Central memory CD8-positive, alpha-beta T cell (primary cell): ENCODE data around the gene STK32C.

Experiments used
- ATAC-seq: fragments of 150-1000 bp; cut with Tn5 transposase; replicated peaks from 2 replicates; pipeline ENCODE4 v1.10.0; 2022; ENCODE audit warnings: mild to moderate bottlenecking, moderate FRiP score, moderate number of reproducible peaks; ENCODE audit not compliant: poor library complexity, severe bottlenecking; ENCODE audit errors: extremely low read depth
- DNase-seq, 2 donors: peaks; one replicate each; pipeline ENCODE4 v3.0.0; 2021; ENCODE audit warnings: low spot score in 2 of 2
- H3K27ac Mint-ChIP-seq: one replicate; pipeline ENCODE4 v1.8.0; 2022; ENCODE audit warnings: low read depth, mild to moderate bottlenecking, moderate library complexity, mixed read lengths
- H3K27me3 Mint-ChIP-seq: one replicate; pipeline ENCODE4 v1.8.0; 2022; ENCODE audit warnings: mixed read lengths
- H3K36me3 Mint-ChIP-seq: one replicate; pipeline ENCODE4 v1.8.0; 2022; ENCODE audit warnings: mild to moderate bottlenecking, moderate library complexity, mixed read lengths; ENCODE audit not compliant: insufficient read depth
- H3K4me1 Mint-ChIP-seq: one replicate; pipeline ENCODE4 v1.8.0; 2022; ENCODE audit warnings: mixed read lengths
- H3K4me3 Mint-ChIP-seq: one replicate; pipeline ENCODE4 v1.8.0; 2022; ENCODE audit warnings: mild to moderate bottlenecking, moderate library complexity, mixed read lengths
- H3K9me3 Mint-ChIP-seq: one replicate; pipeline ENCODE4 v1.8.0; 2022; ENCODE audit warnings: mixed read lengths

The STK32C gene

GRCh38 chr10:132266594-132267161, 41.1 kb downstream of the STK32C start:
- Mint-ChIP-seq H3K4me1 (peaks cover 13% of the 10 kb centered on the region), H3K27ac (no peak overlapping the region), H3K4me3 (no peak overlapping the region), H3K27me3 (no peaks in the 10 kb centered on the region), H3K36me3 (peaks cover 3% of the 10 kb centered on the region), H3K9me3 (peaks cover 9% of the 10 kb centered on the region)
- ATAC-seq (no peak), DNase-seq (no peak)

GRCh38 chr10:132265890-132266496, 41.8 kb downstream of the STK32C start:
- DNase-seq: no peak
- H3K4me3 Mint-ChIP-seq: no peak overlapping the region
- H3K4me1 Mint-ChIP-seq: peaks cover 13% of the 10 kb centered on the region
- H3K36me3 Mint-ChIP-seq: peaks cover 3% of the 10 kb centered on the region
- no peaks in the 10 kb centered on the region for H3K27me3 Mint-ChIP-seq
- no peak overlapping the region for H3K27ac Mint-ChIP-seq
- ATAC-seq: no peak
- H3K9me3 Mint-ChIP-seq: peaks cover 9% of the 10 kb centered on the region

DNA sequence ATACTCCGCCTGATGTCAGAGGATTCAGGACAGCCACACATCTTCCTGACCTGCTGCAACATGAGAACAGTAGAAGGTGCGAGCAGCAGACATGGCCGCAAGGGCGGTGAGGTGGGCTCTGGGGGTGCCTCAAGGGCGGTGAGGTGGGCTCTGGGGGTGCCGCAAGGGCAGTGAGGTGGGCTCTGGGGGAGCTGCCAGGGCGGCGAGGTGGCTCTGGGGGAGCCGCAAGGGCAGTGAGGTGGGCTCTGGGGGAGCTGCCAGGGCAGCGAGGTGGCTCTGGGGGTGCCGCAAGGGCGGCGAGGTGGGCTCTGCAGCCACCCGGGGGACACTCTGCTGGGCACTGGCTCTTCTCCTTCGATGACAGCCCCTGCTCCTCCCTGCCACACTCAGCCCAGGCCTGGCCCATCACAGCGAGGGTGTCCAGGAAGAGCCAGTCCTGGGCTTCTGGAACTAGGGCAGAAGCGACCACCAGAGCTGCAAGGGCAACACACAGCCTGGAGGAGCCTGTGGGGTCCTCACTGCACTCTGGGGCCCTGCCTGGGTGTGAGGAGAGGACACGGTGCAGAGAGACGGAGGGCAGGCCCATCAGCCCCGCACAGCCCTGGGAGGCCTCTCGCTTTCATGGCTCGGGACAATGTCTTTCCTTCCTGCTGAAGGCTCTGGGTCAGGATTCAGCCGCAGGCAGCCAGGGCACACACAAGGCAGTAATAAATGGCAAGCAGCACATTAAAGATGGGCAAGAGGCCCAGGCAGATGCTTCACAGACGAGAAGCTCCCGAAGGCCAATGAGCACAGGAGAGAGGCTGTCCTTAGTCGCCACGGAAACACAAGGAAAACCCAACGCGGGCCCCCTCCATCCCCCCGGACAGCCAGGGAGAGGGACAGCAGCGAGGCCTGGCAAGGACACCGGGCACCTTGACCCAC, 42.5 kb downstream of the STK32C start:
- H3K36me3 Mint-ChIP-seq: peaks cover 2% of the 10 kb centered on the region
- H3K9me3 Mint-ChIP-seq: peaks cover 9% of the 10 kb centered on the region
- no peak overlapping the region for H3K4me3 Mint-ChIP-seq
- ATAC-seq (no peak), DNase-seq (no peak)
- no peak overlapping the region for H3K27ac Mint-ChIP-seq
- H3K4me1 Mint-ChIP-seq: peaks cover 13% of the 10 kb centered on the region
- H3K27me3 Mint-ChIP-seq: no peaks in the 10 kb centered on the region

- Mint-ChIP-seq H3K4me3 (no peak overlapping the region), H3K36me3 (peaks cover 2% of the 10 kb centered on the region), H3K9me3 (peaks cover 9% of the 10 kb centered on the region), H3K4me1 (peaks cover 13% of the 10 kb centered on the region), H3K27ac (no peak overlapping the region), H3K27me3 (no peaks in the 10 kb centered on the region)
- ATAC-seq (no peak), DNase-seq (no peak)
Observed at GRCh38 chr10:132264306-132264950, 43.3 kb downstream of the STK32C start.

DNA sequence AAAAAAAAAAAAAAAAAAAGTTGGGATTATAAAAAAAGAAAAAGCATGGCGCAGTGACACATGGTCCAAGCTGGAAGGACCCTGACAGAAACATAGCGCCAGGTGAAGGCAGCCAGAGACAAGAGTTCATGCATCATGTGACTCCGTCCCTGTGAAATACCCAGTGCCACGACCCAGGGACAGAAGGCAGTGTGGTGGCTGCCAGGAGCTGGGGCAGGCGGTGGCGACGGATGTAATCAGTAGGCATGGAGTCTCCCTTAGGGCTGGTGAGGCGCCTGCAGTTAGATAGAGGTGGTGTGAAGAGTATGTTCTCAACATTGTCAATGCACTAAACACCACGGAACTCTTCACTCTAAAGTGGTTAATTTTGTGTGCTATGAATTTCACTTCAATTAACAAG, 43.9 kb downstream of the STK32C start:
- Mint-ChIP-seq H3K4me1 (peaks cover 13% of the 10 kb centered on the region), H3K9me3 (peaks cover 9% of the 10 kb centered on the region), H3K27me3 (no peaks in the 10 kb centered on the region), H3K4me3 (no peak overlapping the region), H3K27ac (no peak overlapping the region), H3K36me3 (peaks cover 2% of the 10 kb centered on the region)
- DNase-seq: no peak
- no peak for ATAC-seq

GRCh38 chr10:132259702-132260482, 47.9 kb downstream of the STK32C start:
- ATAC-seq: no peak
- H3K27ac Mint-ChIP-seq: no peak overlapping the region

GRCh38 chr10:132258423-132258822, 49.3 kb downstream of the STK32C start:
- Mint-ChIP-seq H3K27ac (peak overlapping the region; percentile 16), H3K4me3 (no peak overlapping the region), H3K36me3 (peaks cover 2% of the 10 kb centered on the region), H3K27me3 (no peaks in the 10 kb centered on the region), H3K9me3 (no peaks in the 10 kb centered on the region), H3K4me1 (peaks cover 16% of the 10 kb centered on the region)
- ATAC-seq (no peak), DNase-seq (no peak)

More at GRCh38 chr10:132259702-132260482, 47.9 kb downstream of the STK32C start:
- no peak for DNase-seq
- Mint-ChIP-seq H3K36me3 (peaks cover 2% of the 10 kb centered on the region), H3K4me1 (peaks cover 16% of the 10 kb centered on the region), H3K27me3 (no peaks in the 10 kb centered on the region), H3K9me3 (no peaks in the 10 kb centered on the region), H3K4me3 (no peak overlapping the region)

- Mint-ChIP-seq H3K27me3 (no peaks in the 10 kb centered on the region), H3K4me1 (peaks cover 19% of the 10 kb centered on the region)
Observed at GRCh38 chr10:132257907-132258306, 49.8 kb downstream of the STK32C start.

GRCh38 chr10:132257271-132257670, 50.5 kb downstream of the STK32C start:
- ATAC-seq: peak; percentile 66
- DNase-seq: no peak

More at GRCh38 chr10:132257907-132258306, 49.8 kb downstream of the STK32C start:
- Mint-ChIP-seq H3K9me3 (no peaks in the 10 kb centered on the region), H3K36me3 (peaks cover 2% of the 10 kb centered on the region), H3K27ac (peak overlapping the region; percentile 16), H3K4me3 (no peak overlapping the region)
- ATAC-seq (no peak), DNase-seq (no peak)

GRCh38 chr10:132256866-132257265, 50.9 kb downstream of the STK32C start:
- no peak overlapping the region for H3K27ac Mint-ChIP-seq
- H3K4me3 Mint-ChIP-seq: no peak overlapping the region
- H3K36me3 Mint-ChIP-seq: peaks cover 2% of the 10 kb centered on the region
- no peak for ATAC-seq
- peaks cover 17% of the 10 kb centered on the region for H3K4me1 Mint-ChIP-seq
- H3K9me3 Mint-ChIP-seq: no peaks in the 10 kb centered on the region
- H3K27me3 Mint-ChIP-seq: no peaks in the 10 kb centered on the region
- DNase-seq: no peak

More at GRCh38 chr10:132257271-132257670, 50.5 kb downstream of the STK32C start:
- Mint-ChIP-seq H3K27me3 (no peaks in the 10 kb centered on the region), H3K9me3 (no peaks in the 10 kb centered on the region), H3K4me1 (peaks cover 21% of the 10 kb centered on the region), H3K36me3 (peaks cover 2% of the 10 kb centered on the region), H3K4me3 (no peak overlapping the region), H3K27ac (no peak overlapping the region)

- ATAC-seq: peak; percentile 25
- Mint-ChIP-seq H3K27ac (peak overlapping the region; percentile 46), H3K27me3 (no peaks in the 10 kb centered on the region), H3K36me3 (peaks cover 2% of the 10 kb centered on the region), H3K4me3 (peak overlapping the region; percentile 56), H3K9me3 (no peaks in the 10 kb centered on the region), H3K4me1 (peaks cover 16% of the 10 kb centered on the region)
- no peak for DNase-seq
Observed at GRCh38 chr10:132255489-132256344, 52.0 kb downstream of the STK32C start.
